Occipital lobe (tissue), 2 donors: ENCODE data around the gene DROSHA. TPM values are rescaled to one million over a fixed set of nuclear protein-coding genes. Genes with fewer than 3 reads are reported as not detected.
"Not testable (repeated sequence)": the region's sequence is repeated elsewhere in the genome, so short reads cannot be mapped to it uniquely, and the experiment has no call there.

ENCODE experiments used
- DNase-seq: peaks from one replicate; lab custom pipeline; 2025; lab: John Stamatoyannopoulos, UW
- total RNA-seq: library from RNA; depleted of rRNA; stranded (reverse); fragments of >200 nt; gene quantifications from one replicate; pipeline ENCODE4 v1.2.3, GENCODE V29; 2014

DROSHA gene, protein sequence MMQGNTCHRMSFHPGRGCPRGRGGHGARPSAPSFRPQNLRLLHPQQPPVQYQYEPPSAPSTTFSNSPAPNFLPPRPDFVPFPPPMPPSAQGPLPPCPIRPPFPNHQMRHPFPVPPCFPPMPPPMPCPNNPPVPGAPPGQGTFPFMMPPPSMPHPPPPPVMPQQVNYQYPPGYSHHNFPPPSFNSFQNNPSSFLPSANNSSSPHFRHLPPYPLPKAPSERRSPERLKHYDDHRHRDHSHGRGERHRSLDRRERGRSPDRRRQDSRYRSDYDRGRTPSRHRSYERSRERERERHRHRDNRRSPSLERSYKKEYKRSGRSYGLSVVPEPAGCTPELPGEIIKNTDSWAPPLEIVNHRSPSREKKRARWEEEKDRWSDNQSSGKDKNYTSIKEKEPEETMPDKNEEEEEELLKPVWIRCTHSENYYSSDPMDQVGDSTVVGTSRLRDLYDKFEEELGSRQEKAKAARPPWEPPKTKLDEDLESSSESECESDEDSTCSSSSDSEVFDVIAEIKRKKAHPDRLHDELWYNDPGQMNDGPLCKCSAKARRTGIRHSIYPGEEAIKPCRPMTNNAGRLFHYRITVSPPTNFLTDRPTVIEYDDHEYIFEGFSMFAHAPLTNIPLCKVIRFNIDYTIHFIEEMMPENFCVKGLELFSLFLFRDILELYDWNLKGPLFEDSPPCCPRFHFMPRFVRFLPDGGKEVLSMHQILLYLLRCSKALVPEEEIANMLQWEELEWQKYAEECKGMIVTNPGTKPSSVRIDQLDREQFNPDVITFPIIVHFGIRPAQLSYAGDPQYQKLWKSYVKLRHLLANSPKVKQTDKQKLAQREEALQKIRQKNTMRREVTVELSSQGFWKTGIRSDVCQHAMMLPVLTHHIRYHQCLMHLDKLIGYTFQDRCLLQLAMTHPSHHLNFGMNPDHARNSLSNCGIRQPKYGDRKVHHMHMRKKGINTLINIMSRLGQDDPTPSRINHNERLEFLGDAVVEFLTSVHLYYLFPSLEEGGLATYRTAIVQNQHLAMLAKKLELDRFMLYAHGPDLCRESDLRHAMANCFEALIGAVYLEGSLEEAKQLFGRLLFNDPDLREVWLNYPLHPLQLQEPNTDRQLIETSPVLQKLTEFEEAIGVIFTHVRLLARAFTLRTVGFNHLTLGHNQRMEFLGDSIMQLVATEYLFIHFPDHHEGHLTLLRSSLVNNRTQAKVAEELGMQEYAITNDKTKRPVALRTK (N-terminal part only)
- total RNA-seq = 62.5 TPM

DNA sequence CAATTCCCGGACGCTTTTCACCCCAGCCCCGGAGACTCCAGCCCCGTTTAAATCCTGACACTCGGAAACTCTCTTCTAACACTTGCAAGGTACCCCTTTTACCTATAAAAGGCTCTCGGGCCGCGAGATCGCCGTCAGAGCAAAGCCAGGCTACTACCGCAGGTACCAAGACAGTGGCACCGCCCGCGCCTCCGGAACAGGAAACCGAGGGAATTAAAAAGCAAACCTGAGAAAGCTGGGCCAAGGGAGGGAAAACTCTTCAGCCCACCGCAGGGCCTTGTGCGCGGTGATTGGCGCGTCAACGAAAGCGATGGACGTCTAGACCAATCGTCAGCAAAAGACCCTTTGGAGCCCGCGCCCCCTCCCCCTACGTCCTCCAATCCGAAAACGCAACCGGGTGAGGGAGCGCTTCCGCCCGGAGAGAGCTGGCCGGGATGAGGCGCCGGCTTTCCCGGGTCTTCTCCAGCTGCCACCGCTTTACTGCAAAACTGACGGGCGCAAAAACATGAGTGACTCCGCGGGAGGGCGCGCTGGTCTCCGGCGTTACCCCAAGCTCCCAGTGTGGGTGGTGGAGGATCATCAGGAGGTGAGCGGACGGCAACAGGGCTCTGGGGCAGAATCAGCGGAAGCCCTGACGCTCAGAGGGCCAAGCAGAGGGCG, at the start of gene DROSHA, which contains the start of gene C5orf22:
Gene DROSHA (minus strand): TSS at position 206 of the 660 bp plus-strand sequence. CDS start 3,034 bp downstream, outside the sequence.
Gene C5orf22 (plus strand): TSS at position 414 of the 660 bp plus-strand sequence. CDS start 92 bp downstream, at position 506.
- peak; percentile 94 for DNase-seq

DNA sequence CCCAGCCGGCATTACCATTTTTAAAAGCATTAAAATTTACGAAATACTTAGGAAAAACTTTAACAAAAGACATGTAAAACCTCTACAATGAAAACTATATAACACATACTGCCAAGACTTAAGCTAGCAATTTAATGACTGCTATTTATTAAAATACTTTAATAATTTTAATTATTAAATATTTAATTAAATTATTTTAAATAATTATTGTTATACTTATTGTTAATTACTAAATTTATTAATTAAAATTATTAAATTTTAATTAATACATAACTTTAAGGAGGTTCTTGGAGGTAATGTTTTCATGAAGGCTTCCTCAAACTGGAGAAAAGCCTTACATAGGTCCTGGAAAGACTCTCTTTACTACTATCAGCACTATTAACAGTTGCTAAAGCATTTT, 47.7 kb upstream of the DROSHA start:
- DNase-seq = no peak

DNA sequence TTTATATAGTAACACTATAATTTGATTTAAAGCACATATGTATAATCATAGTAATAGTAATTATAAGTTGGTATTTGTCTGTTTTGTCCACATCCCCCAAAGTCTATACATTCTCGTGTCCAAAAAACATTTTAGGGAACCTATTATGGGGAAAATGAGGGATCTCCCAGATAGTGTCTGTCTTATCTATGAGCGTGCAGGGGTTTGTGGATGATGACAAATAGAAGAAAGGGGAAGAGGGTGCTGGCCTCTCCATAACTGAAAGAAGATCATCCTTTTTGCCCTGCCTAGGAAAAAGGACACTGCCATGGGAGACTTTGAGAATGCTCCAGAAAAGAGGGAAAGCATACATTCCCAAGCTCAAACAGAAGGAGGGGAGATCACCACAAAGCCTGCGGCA, 45.5 kb upstream of the DROSHA start:
- no peak for DNase-seq

DNA sequence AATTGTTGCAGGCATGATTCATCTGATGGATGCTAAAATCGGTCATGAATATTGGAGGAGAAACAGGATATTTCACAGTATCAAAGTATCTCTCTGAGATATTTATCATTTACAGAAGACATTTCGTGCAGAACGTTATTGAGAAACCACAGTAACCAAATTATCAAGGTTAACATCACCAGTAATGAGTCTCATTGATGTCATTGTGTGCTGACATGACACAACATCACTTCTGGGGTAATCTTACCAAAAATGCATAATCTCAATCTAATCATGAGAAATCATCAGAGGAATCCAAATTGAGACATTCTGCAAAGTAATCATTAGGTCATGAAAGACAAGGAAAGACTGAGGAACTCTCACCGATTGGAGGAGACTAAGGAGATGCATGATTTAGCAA, 42.9 kb upstream of the DROSHA start:
- DNase-seq = no peak

DNA sequence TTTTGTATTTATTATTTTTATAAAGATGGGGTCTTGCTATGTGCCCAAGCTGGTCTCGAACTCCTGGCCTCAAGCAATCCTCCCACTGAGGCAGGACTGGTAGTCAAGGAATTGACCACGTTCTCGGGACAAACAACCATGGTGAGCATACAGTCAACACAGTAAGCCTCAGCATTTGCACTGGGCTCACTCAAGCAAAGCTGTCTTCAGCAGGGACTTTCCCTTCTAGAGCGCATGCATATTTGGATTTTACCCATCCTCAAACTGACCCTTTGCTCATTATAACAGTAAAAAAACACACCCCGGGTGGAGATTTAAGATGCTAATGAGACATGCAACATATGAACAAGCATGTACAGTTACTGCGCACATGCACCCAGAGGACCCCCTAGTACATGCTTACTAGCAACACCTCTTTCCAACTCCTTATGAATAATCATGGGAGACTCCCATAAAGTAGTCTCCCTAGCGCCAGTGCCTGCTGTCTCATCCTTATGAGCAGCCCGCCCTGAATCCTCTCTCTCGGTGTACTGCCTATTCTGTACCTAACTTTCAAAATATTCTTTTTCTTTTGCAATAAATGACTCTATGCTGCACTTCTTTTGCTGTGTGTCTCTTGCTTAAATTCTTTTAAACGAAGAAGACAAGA, 41.7 kb upstream of the DROSHA start:
- no peak for DNase-seq

DNA sequence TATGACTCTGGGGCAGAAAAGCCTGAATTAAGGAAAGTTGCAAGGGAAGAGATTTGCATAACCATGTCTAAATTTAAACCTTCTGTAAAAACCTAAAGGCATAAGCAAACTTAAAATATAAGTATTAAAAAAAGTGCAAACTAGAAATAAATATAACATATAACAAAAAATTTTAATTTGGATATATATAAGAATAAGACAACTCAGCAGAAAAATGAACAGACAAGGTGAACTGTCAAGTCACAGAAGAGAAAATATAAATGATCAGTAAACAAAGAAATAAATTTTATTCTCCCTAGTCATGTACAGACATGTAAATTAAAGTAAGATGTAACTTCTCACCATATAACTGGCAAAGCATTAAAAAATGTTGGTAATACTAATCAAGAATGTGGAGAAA, 37.2 kb upstream of the DROSHA start:
- no peak for DNase-seq

DNA sequence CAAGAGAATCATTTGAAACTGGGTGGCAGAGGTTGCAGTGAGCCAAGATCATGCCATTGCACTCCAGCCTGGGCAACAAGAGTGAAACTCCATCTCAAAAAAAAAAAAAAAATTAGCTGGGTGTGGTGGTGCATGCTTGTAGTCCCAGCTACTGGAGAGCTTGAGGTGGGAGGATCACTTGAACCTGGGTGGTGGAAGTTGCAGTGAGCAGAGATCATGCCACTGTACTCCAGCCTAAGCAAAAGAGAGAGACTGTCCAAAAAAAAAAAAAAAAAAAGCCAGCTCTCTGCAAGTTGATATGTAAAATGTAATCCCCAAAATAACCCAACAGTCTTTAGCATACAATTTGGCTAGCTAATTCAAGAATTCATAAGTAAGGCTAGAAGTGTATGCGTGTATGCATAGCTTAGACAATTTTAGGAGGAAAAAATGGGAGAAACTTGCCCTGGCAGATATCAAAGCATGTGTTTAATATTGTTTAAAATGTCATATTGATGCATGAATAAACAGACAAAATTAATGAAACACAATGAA, 36.5 kb upstream of the DROSHA start:
- DNase-seq = no peak

DNA sequence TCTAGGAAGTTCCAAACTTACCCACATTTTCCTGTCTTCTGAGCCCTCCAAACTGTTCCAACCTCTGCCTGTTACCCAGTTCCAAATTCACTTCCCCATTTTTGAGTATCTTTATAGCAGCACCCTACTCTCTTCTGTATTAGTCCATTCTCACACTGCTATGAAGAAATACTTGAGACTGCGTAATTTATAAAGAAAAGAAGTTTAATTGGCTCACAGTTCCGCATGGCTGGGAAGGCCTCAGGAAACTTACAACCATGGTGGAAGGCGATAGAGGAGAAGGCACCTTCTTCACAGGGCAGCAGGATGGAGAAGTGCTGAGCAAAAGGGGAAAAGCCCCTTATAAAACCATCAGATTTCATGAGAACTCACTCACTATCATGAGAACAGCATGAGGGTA, 34.5 kb upstream of the DROSHA start:
- DNase-seq = not testable (repeated sequence)

DNA sequence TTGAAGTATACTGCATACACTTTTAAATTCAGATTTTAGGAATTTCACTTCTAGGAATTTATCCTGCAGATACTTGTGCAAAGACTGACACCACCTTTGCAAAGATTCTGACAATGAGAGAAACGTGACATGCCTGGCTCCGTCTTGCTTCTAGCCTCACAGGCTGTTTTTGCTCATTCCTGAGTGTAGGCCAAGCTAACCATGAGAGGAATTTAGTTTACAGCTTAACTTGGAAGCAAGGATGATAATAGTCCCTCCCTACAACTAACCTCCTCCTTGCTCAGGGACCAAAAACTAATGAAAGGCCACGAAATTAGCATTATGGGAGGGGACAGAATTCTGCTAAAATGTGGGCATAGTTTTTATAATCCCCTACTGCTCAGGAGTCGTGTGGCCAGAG, 31.3 kb upstream of the DROSHA start:
- DNase-seq = no peak

DNA sequence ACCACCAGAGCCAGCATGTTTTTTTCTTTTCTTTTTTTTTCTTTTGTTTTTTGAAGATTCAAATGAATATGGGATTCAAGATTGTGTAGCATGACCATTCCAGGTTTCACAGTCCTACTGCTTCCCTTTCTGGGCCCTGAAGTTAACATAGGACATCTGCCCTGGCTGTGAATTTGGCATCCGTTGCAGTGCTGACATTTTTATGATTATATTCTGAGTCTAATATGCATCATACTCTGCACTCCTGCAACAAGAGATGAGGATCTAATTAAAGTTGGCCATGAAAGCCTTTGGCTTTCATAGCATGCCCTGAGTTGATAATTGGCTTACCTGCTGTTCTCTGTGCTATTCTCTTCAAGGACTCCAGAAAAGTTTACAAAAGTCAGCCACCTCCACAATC, 30.1 kb upstream of the DROSHA start:
- DNase-seq = no peak

DNA sequence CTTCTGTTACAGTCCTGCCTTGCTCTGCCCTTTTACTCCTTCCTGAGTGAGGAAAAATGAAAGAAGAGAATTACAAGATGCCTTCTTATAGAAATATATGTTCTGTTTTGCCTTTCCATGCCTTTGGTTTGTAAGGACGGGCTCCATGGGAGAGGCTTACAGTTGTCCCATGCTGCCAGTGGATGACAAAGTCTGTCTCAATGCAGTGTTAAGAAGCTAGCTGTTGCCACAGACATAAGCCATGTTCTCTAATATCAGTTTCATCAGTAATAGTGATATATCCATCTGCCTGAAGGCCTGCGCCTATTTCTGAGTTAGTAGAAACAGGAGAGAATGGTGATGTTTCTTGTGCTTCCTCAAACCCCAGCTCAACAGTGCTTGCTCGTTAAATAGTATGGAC, 28.0 kb upstream of the DROSHA start:
- DNase-seq = no peak

DNA sequence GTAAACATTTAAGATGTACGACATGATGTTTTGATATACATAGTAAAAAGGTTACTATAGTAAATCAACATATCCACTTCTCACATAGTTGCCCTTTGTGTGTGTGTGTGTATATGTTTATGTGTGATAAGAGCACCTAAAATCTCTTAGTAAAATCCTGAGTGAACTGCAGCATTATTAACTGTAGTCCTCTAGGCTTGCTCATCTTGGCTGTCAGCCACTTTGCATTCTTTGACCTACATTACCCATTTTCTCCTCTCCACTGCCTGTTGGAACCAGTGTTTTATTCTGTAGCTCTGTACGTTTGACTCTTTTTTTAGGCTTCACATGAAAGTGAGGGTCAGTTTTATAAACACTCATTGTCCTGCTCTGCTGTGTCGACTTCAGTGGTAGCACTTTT, 24.6 kb upstream of the DROSHA start:
- DNase-seq = no peak

DNA sequence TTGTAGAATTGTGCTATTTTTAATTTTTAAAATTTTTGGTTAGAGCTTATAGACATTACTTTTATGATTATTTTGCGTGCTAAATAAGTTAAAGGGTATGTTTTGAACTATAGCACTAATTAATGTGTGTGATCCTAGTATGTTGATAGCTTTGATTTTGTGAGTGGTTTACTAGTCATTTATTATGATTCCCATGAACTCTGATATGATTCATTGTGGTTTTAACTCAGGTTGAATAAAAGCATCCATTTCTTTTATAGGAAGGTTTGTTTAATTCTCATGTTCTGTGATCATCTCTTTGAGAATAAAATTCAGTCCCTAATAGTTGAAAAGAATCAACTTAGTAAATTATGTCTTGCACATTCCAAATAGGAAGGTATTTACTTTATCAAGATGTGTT, 22.7 kb upstream of the DROSHA start:
- no peak for DNase-seq

DNA sequence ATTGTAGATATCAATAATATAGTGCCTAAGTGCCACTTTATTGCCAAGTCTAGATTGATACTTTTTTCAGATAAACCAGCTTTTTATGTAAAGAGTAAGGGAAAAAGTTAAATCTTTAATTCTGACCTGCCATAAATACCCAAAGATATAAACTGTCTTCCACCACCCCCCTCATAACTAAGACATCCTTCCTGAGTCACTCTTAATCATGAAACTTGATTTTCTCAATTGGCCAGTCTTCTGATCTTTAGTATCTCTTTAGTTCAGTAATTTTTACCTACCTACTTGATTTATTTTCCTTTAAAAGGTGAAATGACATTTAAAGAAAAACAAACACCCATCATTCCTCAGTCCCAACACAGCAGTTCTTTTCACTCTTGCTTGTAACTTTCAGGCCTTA, 22.0 kb upstream of the DROSHA start:
- no peak for DNase-seq

DNA sequence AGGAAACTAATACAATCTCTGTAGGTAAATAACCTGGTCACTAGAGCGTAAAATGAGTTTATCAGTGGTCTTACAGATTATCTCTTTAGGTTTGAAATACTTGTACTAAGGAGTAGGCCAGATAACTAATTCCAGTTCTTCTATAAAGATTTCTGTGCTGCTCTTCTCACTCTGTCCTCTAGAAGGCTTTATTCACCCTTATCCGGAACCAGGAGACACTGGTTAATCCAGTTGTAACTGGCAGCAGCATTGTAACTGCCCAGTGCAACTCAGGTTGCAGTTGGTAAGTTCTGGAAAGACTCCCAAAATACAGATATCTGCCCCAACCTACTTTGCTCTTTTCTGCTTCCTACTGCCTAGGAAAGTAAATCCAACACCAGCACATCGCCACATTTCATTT, 20.0 kb upstream of the DROSHA start:
- DNase-seq = no peak

DNA sequence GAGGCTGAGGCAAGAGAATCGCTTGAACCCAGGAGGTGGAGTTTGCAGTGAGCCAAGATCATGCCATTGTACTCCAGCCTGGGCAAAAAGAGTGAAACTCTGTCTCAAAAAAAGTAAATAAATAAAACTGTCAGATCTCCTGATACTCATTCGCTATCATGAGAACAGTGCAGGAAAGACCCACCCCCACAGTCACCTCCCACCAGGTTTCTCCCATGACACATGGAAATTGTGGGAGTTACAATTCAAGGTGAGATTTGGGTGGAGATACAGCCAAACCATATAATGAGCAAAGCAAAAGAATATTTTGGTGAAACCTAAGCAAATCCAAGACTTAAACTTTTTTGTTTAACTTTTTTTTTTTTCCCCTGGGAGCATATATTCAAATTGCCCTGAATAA, 17.2 kb upstream of the DROSHA start:
- DNase-seq = not testable (repeated sequence)

DNA sequence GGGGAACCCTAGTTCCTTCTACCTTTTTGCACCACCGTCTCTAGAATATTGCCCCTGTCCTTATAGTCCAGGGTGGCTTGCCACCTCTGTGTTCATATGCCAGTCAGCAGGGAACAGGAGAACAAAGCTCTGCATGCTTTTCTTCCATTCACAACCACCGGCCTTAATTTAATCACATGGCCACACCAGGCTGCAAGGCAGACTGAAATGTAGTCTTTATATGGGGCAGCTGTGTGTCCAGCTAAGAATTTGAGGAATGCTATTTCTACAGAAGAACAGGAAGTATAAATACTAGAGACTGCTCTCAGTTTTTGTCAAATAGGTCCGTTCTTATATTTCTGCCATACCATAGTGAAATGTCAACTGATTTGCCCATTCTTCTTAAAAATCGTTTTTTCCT, 6.0 kb upstream of the DROSHA start:
- no peak for DNase-seq

DNA sequence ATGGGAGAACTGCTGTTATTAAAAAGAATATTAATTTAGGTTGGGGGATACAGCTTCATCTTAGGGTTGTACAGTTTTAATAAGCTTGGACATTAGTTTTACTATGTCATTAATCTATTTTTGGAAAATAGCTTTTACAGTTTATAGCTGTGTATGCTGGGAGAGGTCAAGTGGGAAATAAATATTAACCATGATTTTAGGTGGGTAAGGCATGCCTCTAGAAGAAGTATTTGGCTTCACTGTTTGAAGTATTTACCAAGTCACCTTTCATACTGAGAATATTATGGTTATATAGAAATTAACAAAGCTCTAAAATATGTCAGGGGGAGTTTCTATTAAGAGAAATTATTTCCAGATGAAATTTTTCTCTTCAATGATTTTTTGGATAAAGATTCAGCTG, 5.5 kb upstream of the DROSHA start:
- DNase-seq = no peak

DNA sequence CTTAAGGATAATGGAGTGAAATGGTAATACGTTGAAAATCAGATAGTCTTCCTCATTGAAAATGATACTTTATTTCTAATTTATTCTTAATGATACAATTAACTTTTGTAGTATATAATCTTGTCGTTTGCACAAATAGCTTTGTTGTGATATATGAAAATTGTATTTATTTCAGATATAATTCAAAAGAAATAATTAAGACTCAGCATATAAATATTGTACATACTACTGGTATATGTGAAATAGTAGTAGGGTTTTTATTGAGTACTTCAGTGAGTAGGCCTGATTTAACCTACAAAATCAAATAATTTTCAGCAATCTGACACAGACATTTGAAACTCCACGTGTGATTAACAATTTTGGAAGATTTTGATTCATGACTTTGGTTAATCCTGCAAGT, 5.0 kb upstream of the DROSHA start:
- no peak for DNase-seq

DNA sequence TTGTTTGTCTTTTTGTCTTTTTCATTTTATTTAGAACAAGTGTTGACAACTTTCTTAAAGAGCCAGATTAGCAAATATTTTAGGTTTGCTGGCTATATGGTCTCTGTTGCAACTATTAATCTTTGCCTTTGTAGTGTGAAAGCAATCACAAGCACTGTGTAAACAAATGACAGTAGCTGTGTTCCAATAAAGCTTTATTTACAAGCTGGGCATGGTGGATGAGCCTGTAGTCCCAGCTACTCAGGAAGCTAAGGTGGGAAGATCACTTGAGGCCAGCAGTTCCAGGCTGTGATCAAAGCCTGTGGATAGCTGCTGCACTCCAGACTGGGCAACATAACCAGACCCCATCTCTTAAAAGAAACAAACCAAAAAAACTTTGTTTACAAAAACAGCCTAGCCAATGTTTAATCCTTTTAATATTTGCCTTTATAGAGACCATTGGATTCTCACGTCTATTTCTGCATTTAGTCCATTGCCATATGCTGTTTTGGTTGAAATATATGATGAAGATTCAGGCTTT, 2.7 kb upstream of the DROSHA start:
- no peak for DNase-seq
